ENCODE measurements around the gene CTNNA2. TPM values are rescaled to one million over a fixed set of nuclear protein-coding genes. Genes with fewer than 3 reads are reported as not detected.

CTNNA2 gene
- total RNA-seq, 1 experiment from 2014 or later, result 5.5 TPM

GRCh38 chr2:80324525-80324924 lies 811.7 kb downstream of the CTNNA2 start:
- no peak overlapping the region for H3K4ac ChIP-seq (ENCODE audit: low read depth, low read length)
- no peak overlapping the region for H2BK5ac ChIP-seq (ENCODE audit: insufficient read length, low read length)
- H4K8ac ChIP-seq (replicated peaks; ENCODE audit: insufficient read length, low read depth, low read length), result no peak overlapping the region
- no peak overlapping the region for H2BK12ac ChIP-seq (ENCODE audit: insufficient read length, low read depth, low read length)
- no peak overlapping the region for H2AFZ ChIP-seq (ENCODE audit: low read length)
- no peaks in the 10 kb centered on the region for H4K20me1 ChIP-seq (ENCODE audit: control insufficient read depth, insufficient read depth, insufficient read length)
- no CpG with 5 or more reads among the region's 3 CpGs for WGBS (ENCODE audit: extremely low coverage, insufficient read length, low lambda C conversion rate)
- Mint-ChIP-seq H3K27me3 (ENCODE audit: low read depth) (peaks cover 9% of the 10 kb centered on the region), H3K4me3 (no peak overlapping the region), H3K9me3 (peaks cover 0 to 2% of the 10 kb centered on the region in 2 experiments; a peak in 2 of 5 replicates), H3K4me1 (peaks cover 23 to 41% of the 10 kb centered on the region in 2 experiments), H3K27ac (no peak overlapping the region), H3K36me3 (ENCODE audit: insufficient read depth in 1 of 3, low read depth in 3 of 3) (no peaks in the 10 kb centered on the region)
- H2AK5ac ChIP-seq (ENCODE audit: insufficient read length, low read length), result no peak overlapping the region
- no peaks in the 10 kb centered on the region for H3K23me2 ChIP-seq (ENCODE audit: insufficient read length, low read depth, low read length, poor library complexity, severe bottlenecking)
- H4K5ac ChIP-seq (ENCODE audit: insufficient read length, low read depth, low read length), result no peak overlapping the region
- H3K56ac ChIP-seq (ENCODE audit: insufficient read length, low read depth, low read length), result no peak overlapping the region
- no peaks in the 10 kb centered on the region; the same call in 1 of the 2 replicates for H3K27me3 ChIP-seq (ENCODE audit: insufficient read depth, low read length)
- H3K9ac ChIP-seq (ENCODE audit: extremely low read depth, insufficient read length, low read length), result no peak overlapping the region
- H3K27ac ChIP-seq (ENCODE audit: insufficient read length, low read depth, low read length), result no peak overlapping the region
- H3K14ac ChIP-seq (ENCODE audit: insufficient read depth, low read length), result no peak overlapping the region
- no peak overlapping the region for H2BK20ac ChIP-seq (ENCODE audit: low read depth, low read length, poor library complexity, severe bottlenecking)
- H2BK120ac ChIP-seq (ENCODE audit: low read depth, low read length, poor library complexity, severe bottlenecking), result no peak overlapping the region
- H3K4me2 ChIP-seq (ENCODE audit: insufficient read depth, insufficient read length, low read length), result no peak overlapping the region
- peaks cover 7% of the 10 kb centered on the region; the same call in 1 of the 2 replicates for H3K4me1 ChIP-seq (ENCODE audit: insufficient read depth, low read length)
- H3T11ph ChIP-seq (ENCODE audit: low read length), result no peak overlapping the region
- H4K91ac ChIP-seq (ENCODE audit: insufficient read length, low read depth, low read length), result no peak overlapping the region
- no peak overlapping the region for H3K23ac ChIP-seq (ENCODE audit: insufficient read length, low read depth, low read length)
- H3K18ac ChIP-seq (ENCODE audit: insufficient read length, low read depth, low read length), result no peak overlapping the region
- no peak for DNase-seq
- no peak overlapping the region for H2BK15ac ChIP-seq (ENCODE audit: low read depth, low read length)
- H3K79me1 ChIP-seq (ENCODE audit: insufficient read depth, low read depth, low read length, poor library complexity, severe bottlenecking), result no peaks in the 10 kb centered on the region
- H3K79me2 ChIP-seq (ENCODE audit: insufficient read depth, low read length), result no peaks in the 10 kb centered on the region
- no peaks in the 10 kb centered on the region for H3K9me3 ChIP-seq (ENCODE audit: control insufficient read depth, low read depth, low read length)
- no peak for TF ChIP-seq CTCF (conservative IDR thresholded peaks at IDR 0.05)

Measured in H9 (cell line).